OCI-LY7 (cell line): ENCODE results near the gene BRIP1. TPM values are rescaled to one million over a fixed set of nuclear protein-coding genes. Genes with fewer than 3 reads are reported as not detected.

Source experiments
- BruUV-seq: library from RNA; stranded (reverse); fragments of 400-500 nt; replicated peaks from 2 replicates; lab custom pipeline; 2021; lab: Mats Ljungman, UMichigan
- CTCF ChIA-PET: fragments of 300-600 bp; sonication (Branson Sonifier 250); formaldehyde crosslinking; loops from one replicate; lab custom pipeline; 2022; ENCODE audit warnings: antibody characterized with exemption; ENCODE audit not compliant: unreplicated experiment; lab: Charles Lee
- POLR2A ChIA-PET: fragments of 300-600 bp; sonication (Branson Sonifier 250); formaldehyde crosslinking; loops from one replicate; lab custom pipeline; 2022; ENCODE audit warnings: antibody characterized with exemption; lab: Charles Lee
- DNase-seq: peaks from one replicate; pipeline ENCODE4 v3.0.0-alpha.2; 2015; ENCODE audit warnings: low spot score
- H2AFZ ChIP-seq: fragments of 200-600 bp; sonication (generic), shearing (Covaris generic); 2 replicates; pipeline ENCODE4 v1.6.1; 2014; ENCODE audit warnings: mild to moderate bottlenecking, antibody characterized with exemption, low read length, moderate library complexity
- H3K27ac ChIP-seq: fragments of 200-600 bp; sonication (generic); 2 replicates; pipeline ENCODE4 v1.5.1; 2014; ENCODE audit warnings: mixed run types, low read depth, mild to moderate bottlenecking, moderate library complexity, low read length, inconsistent platforms; ENCODE audit not compliant: poor library complexity, severe bottlenecking
- H3K36me3 ChIP-seq: fragments of 200-600 bp; sonication (generic); 2 replicates; pipeline ENCODE4 v1.6.1; 2014; ENCODE audit warnings: mild to moderate bottlenecking, antibody characterized with exemption, low read length, moderate library complexity, mixed read lengths; ENCODE audit not compliant: insufficient read depth
- H3K4me1 ChIP-seq: fragments of 200-600 bp; sonication (generic); 2 replicates; pipeline ENCODE4 v1.5.1; 2014; ENCODE audit warnings: mild to moderate bottlenecking, low read length; ENCODE audit not compliant: insufficient read depth, poor library complexity, severe bottlenecking
- H3K4me2 ChIP-seq: fragments of 200-600 bp; sonication (generic); 2 replicates; pipeline ENCODE4 v1.6.1; 2014; ENCODE audit warnings: mild to moderate bottlenecking, low read length
- H3K4me3 ChIP-seq: fragments of 200-600 bp; sonication (generic); 2 replicates; pipeline ENCODE4 v1.5.1; 2014; ENCODE audit warnings: mild to moderate bottlenecking, low read depth, low read length; ENCODE audit not compliant: poor library complexity, severe bottlenecking
- H3K79me2 ChIP-seq: fragments of 200-600 bp; sonication (generic); 2 replicates; pipeline ENCODE4 v1.6.1; 2016; ENCODE audit warnings: low read depth, mild to moderate bottlenecking, low read length, moderate library complexity, mixed read lengths; ENCODE audit not compliant: insufficient read depth
- H3K9me2 ChIP-seq: fragments of 200-600 bp; sonication (generic); 2 replicates; pipeline ENCODE4 v1.6.1; 2016; ENCODE audit warnings: mild to moderate bottlenecking, low read length, mixed read lengths; ENCODE audit not compliant: insufficient read depth
- H3K9me3 ChIP-seq: fragments of 200-600 bp; sonication (generic); 2 replicates; pipeline ENCODE4 v1.6.1; 2014; ENCODE audit warnings: mild to moderate bottlenecking, mixed run types, low read length, mixed read lengths
- H4K20me1 ChIP-seq: fragments of 200-600 bp; sonication (generic); 2 replicates; pipeline ENCODE4 v1.6.1; 2014; ENCODE audit warnings: mild to moderate bottlenecking, antibody characterized with exemption, low read length, moderate library complexity, mixed read lengths; ENCODE audit not compliant: insufficient read depth
- EZH2phosphoT487 ChIP-seq: fragments of 200-600 bp; sonication (generic); IDR thresholded peaks from 2 replicates; pipeline ENCODE4 v1.6.1; 2018; ENCODE audit warnings: low read depth, borderline replicate concordance, mild to moderate bottlenecking, mixed run types, antibody characterized with exemption, low read length, moderate library complexity, mixed read lengths
- intact Hi-C: fragments of 100-400 bp; cut with micrococcal nuclease; formaldehyde crosslinking; loops from one replicate; pipeline ENCODE4 v1.10.0; 2022; ENCODE audit not compliant: unreplicated experiment
- total RNA-seq, 2 experiments: library from RNA; depleted of rRNA in 1 of 2; stranded (reverse); fragments of >200 nt in 1 of 2; shearing (Covaris generic) in 1 of 2; gene quantifications; 2 replicates each; pipeline ENCODE4 v1.2.3, GENCODE V29; 2014 to 2022
- TF ChIP-seq, protein P1 (sequence below): fragments of 200-600 bp; sonication (generic); conservative IDR thresholded peaks from 2 replicates; pipeline ENCODE4 v1.5.1; 2014; ENCODE audit warnings: mild to moderate bottlenecking, antibody characterized with exemption, low read length, moderate library complexity, mixed read lengths

BRIP1 gene
- total RNA-seq, 2 experiments from 2014 or later: 32.5 to 33.8 TPM

GRCh38 chr17:61825448-61826137 is 37.7 kb downstream of the BRIP1 start:
- H3K4me2 ChIP-seq: no peak overlapping the region
- DNase-seq: no peak
- H3K79me2 ChIP-seq: peaks cover 4% of the 10 kb centered on the region; the same call in 1 of the 2 replicates
- H4K20me1 ChIP-seq: no peaks in the 10 kb centered on the region
- intact Hi-C loops: no loop called here
- CTCF ChIA-PET: no interaction called here
- no peaks in the 10 kb centered on the region for H3K9me2 ChIP-seq
- H3K4me1 ChIP-seq: no peaks in the 10 kb centered on the region
- TF ChIP-seq, protein P1, sequence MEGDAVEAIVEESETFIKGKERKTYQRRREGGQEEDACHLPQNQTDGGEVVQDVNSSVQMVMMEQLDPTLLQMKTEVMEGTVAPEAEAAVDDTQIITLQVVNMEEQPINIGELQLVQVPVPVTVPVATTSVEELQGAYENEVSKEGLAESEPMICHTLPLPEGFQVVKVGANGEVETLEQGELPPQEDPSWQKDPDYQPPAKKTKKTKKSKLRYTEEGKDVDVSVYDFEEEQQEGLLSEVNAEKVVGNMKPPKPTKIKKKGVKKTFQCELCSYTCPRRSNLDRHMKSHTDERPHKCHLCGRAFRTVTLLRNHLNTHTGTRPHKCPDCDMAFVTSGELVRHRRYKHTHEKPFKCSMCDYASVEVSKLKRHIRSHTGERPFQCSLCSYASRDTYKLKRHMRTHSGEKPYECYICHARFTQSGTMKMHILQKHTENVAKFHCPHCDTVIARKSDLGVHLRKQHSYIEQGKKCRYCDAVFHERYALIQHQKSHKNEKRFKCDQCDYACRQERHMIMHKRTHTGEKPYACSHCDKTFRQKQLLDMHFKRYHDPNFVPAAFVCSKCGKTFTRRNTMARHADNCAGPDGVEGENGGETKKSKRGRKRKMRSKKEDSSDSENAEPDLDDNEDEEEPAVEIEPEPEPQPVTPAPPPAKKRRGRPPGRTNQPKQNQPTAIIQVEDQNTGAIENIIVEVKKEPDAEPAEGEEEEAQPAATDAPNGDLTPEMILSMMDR: no peak
- no peak for TF ChIP-seq EZH2phosphoT487
- peaks cover 30% of the 10 kb centered on the region for H3K9me3 ChIP-seq
- H3K27ac ChIP-seq: no peak overlapping the region
- H3K4me3 ChIP-seq: no peak overlapping the region
- H2AFZ ChIP-seq: no peak overlapping the region
- peaks cover 89% of the 10 kb centered on the region for H3K36me3 ChIP-seq
- no TSS peak for BruUV-seq
- POLR2A ChIA-PET: no interaction called here

- no peaks in the 10 kb centered on the region for H3K9me2 ChIP-seq
- peaks cover 23% of the 10 kb centered on the region for H3K9me3 ChIP-seq
- no TSS peak for BruUV-seq
- ChIA-PET CTCF (interaction anchor here (0.6 kb wide), 1 partner anchor 41 kb away, joined by 4 read pairs; the partner anchor contains the start of gene BRIP1), POLR2A (interaction anchor here (0.6 kb wide), 2 partner anchors 17 to 185 kb away, joined by 3 read pairs; no protein-coding TSS in a partner anchor)
- TF ChIP-seq, protein P1: no peak
- no peak for TF ChIP-seq EZH2phosphoT487
- intact Hi-C loops: no loop called here
- peaks cover 90% of the 10 kb centered on the region for H3K36me3 ChIP-seq
- no peak overlapping the region for H3K4me3 ChIP-seq
- no peak overlapping the region for H3K4me2 ChIP-seq
- no peaks in the 10 kb centered on the region for H3K4me1 ChIP-seq
- no peak for DNase-seq
- no peak overlapping the region for H2AFZ ChIP-seq
- H3K27ac ChIP-seq: no peak overlapping the region
- H3K79me2 ChIP-seq: peaks cover 4% of the 10 kb centered on the region; the same call in 1 of the 2 replicates
- no peaks in the 10 kb centered on the region for H4K20me1 ChIP-seq
Measured at GRCh38 chr17:61822326-61823285, 40.7 kb downstream of the BRIP1 start.
